ENCODE data around the gene RSRP1.

GRCh38 chr1:25238046-25238445 lies 9.2 kb downstream of the RSRP1 start:
- TF ChIP-seq ZNF431 (CRISPR knock-in tag; IDR thresholded peaks at IDR 0.05; ENCODE audit: borderline replicate concordance, low read depth) (no peak), HDAC2 (CRISPR knock-in tag; IDR thresholded peaks at IDR 0.05) (no peak)
- TF ChIP-seq, protein P1, sequence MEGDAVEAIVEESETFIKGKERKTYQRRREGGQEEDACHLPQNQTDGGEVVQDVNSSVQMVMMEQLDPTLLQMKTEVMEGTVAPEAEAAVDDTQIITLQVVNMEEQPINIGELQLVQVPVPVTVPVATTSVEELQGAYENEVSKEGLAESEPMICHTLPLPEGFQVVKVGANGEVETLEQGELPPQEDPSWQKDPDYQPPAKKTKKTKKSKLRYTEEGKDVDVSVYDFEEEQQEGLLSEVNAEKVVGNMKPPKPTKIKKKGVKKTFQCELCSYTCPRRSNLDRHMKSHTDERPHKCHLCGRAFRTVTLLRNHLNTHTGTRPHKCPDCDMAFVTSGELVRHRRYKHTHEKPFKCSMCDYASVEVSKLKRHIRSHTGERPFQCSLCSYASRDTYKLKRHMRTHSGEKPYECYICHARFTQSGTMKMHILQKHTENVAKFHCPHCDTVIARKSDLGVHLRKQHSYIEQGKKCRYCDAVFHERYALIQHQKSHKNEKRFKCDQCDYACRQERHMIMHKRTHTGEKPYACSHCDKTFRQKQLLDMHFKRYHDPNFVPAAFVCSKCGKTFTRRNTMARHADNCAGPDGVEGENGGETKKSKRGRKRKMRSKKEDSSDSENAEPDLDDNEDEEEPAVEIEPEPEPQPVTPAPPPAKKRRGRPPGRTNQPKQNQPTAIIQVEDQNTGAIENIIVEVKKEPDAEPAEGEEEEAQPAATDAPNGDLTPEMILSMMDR (CRISPR knock-in tag; IDR thresholded peaks at IDR 0.05), result no peak
